WERI-Rb-1 (cell line): Measurements from ENCODE around the gene NT5DC1.

ENCODE experiments used
- DNase-seq: peaks from one replicate; pipeline ENCODE4 v3.0.0-alpha.2; 2020
- H3K27ac ChIP-seq: fragments of 250-450 bp; sonication (Bioruptor Pico); 2 replicates; pipeline ENCODE4 v1.5.1; 2020; ENCODE audit warnings: mild to moderate bottlenecking, moderate library complexity
- H3K27me3 ChIP-seq: fragments of 250-450 bp; sonication (Bioruptor Pico); 2 replicates; pipeline ENCODE4 v1.5.1; 2021; ENCODE audit warnings: mild to moderate bottlenecking, low read depth, moderate library complexity; ENCODE audit not compliant: insufficient read depth, severe bottlenecking
- H3K36me3 ChIP-seq: fragments of 250-450 bp; sonication (Bioruptor Pico); 2 replicates; pipeline ENCODE4 v1.5.1; 2020; ENCODE audit warnings: mild to moderate bottlenecking, moderate library complexity
- H3K4me3 ChIP-seq: 2 replicates; pipeline ENCODE4 v1.5.1; 2011; ENCODE audit warnings: low read depth, mild to moderate bottlenecking, control low read depth, low read length
- H3K9me3 ChIP-seq: fragments of 250-450 bp; sonication (Bioruptor Pico); 2 replicates; pipeline ENCODE4 v1.5.1; 2021; ENCODE audit warnings: mild to moderate bottlenecking, moderate library complexity; ENCODE audit not compliant: severe bottlenecking
- CTCF ChIP-seq: IDR thresholded peaks from 2 replicates; pipeline ENCODE4 v1.5.1; 2011; ENCODE audit warnings: low read depth, mild to moderate bottlenecking, control low read depth, inconsistent platforms, low read length

The NT5DC1 gene

GRCh38 chr6:116060572-116061283 is 39.9 kb upstream of the NT5DC1 start, which contains the start of gene FRK:
TSS of gene FRK (minus strand) at chr6:116060891. CDS start at chr6:116060311, 580 bp downstream.
- Histone ChIP-seq H3K27me3 (no peaks in the 10 kb centered on the region), H3K9me3 (no peaks in the 10 kb centered on the region), H3K4me3 (no peak within 1 kb of the TSS), H3K27ac (no peak within 1 kb of the TSS), H3K36me3 (no peaks in the 10 kb centered on the region)
- TF ChIP-seq CTCF: no peak
- DNase-seq: no peak

- Histone ChIP-seq H3K9me3 (no peaks in the 10 kb centered on the region), H3K36me3 (no peaks in the 10 kb centered on the region), H3K27me3 (no peaks in the 10 kb centered on the region), H3K27ac (no peak overlapping the region), H3K4me3 (no peak overlapping the region)
- TF ChIP-seq CTCF: no peak
- DNase-seq: no peak
These were observed 38.2 kb upstream of the NT5DC1 start for GRCh38 chr6:116062496-116062895.

- H3K36me3 ChIP-seq: no peaks in the 10 kb centered on the region
- no peak overlapping the region for H3K4me3 ChIP-seq
- no peak for DNase-seq
These were observed 36.0 kb upstream of the NT5DC1 start for GRCh38 chr6:116064666-116065065.

GRCh38 chr6:116066789-116067188 is 33.9 kb upstream of the NT5DC1 start:
- H3K36me3 ChIP-seq: no peaks in the 10 kb centered on the region
- DNase-seq: no peak

More at GRCh38 chr6:116064666-116065065, 36.0 kb upstream of the NT5DC1 start:
- Histone ChIP-seq H3K9me3 (no peaks in the 10 kb centered on the region), H3K27me3 (no peaks in the 10 kb centered on the region), H3K27ac (no peak overlapping the region)
- no peak for TF ChIP-seq CTCF

GRCh38 chr6:116070101-116070500 is 30.6 kb upstream of the NT5DC1 start:
- no peak overlapping the region for H3K27ac ChIP-seq
- no peak for DNase-seq
- H3K27me3 ChIP-seq: no peaks in the 10 kb centered on the region
- no peaks in the 10 kb centered on the region for H3K9me3 ChIP-seq
- no peak for TF ChIP-seq CTCF
- no peaks in the 10 kb centered on the region for H3K36me3 ChIP-seq
- H3K4me3 ChIP-seq: no peak overlapping the region

More at GRCh38 chr6:116066789-116067188, 33.9 kb upstream of the NT5DC1 start:
- TF ChIP-seq CTCF: no peak
- Histone ChIP-seq H3K27ac (no peak overlapping the region), H3K4me3 (no peak overlapping the region), H3K27me3 (no peaks in the 10 kb centered on the region), H3K9me3 (no peaks in the 10 kb centered on the region)
